HCT116 (cell line): ENCODE data around the gene PARVG.

ENCODE experiments used
- CEBPB ChIP-seq: IDR thresholded peaks from 2 replicates; pipeline ENCODE4 v1.6.1; 2012; ENCODE audit warnings: low read depth
- CTCF ChIP-seq, 3 experiments: fragments of 200-600 bp in 1 of 3; sonication (generic) in 1 of 3; IDR thresholded peaks in 2 of 3; conservative IDR thresholded peaks in 1 of 3; 2 replicates each; pipeline ENCODE4 v1.5.1; 2012 to 2017; ENCODE audit warnings: low read depth in 2 of 3, low read length in 2 of 3, antibody characterized with exemption in 1 of 3, borderline replicate concordance in 1 of 3, control low read depth in 1 of 3, mild to moderate bottlenecking in 1 of 3, mixed read lengths in 1 of 3, mixed run types in 1 of 3, moderate library complexity in 1 of 3; ENCODE audit not compliant: insufficient read depth in 1 of 3
- EZH2 ChIP-seq: fragments of 200-600 bp; sonication (generic); IDR thresholded peaks from 2 replicates; pipeline ENCODE4 v1.6.1; 2017; ENCODE audit warnings: antibody characterized with exemption, mixed run types
- EZH2phosphoT487 ChIP-seq: fragments of 200-600 bp; IDR thresholded peaks from 2 replicates; pipeline ENCODE4 v1.6.1; 2018; ENCODE audit warnings: antibody characterized with exemption, borderline replicate concordance
- MAX ChIP-seq: IDR thresholded peaks from 2 replicates; pipeline ENCODE4 v1.6.1; 2012
- POLR2A ChIP-seq: IDR thresholded peaks from 2 replicates; pipeline ENCODE4 v1.7.0; 2011; ENCODE audit warnings: borderline replicate concordance; ENCODE audit not compliant: insufficient read depth, insufficient read length; ENCODE audit errors: extremely low read depth
- POLR2AphosphoS5 ChIP-seq: IDR thresholded peaks from 2 replicates; pipeline ENCODE4 v1.6.1; 2011; ENCODE audit warnings: mild to moderate bottlenecking, low read depth, low read length, moderate library complexity
- YY1 ChIP-seq: IDR thresholded peaks from 2 replicates; pipeline ENCODE4 v1.6.1; 2011; ENCODE audit warnings: low read length, low read depth, moderate library complexity, mild to moderate bottlenecking; ENCODE audit not compliant: insufficient replicate concordance; ENCODE audit errors: extremely low read depth
- ZNF274 ChIP-seq: fragments of 200-500 bp; sonication (Bioruptor generic); IDR thresholded peaks from 2 replicates; pipeline ENCODE4 v1.6.1; 2014; ENCODE audit warnings: mild to moderate bottlenecking, low read depth, low read length, inconsistent platforms

GRCh38 chr22:44193535-44193891 is 12.8 kb downstream of the PARVG start:
- no peak for TF ChIP-seq YY1
- no peak for TF ChIP-seq POLR2A
- TF ChIP-seq CTCF (IDR thresholded peaks at IDR 0.05 in 2 of 3, conservative IDR thresholded peaks at IDR 0.05 in 1 of 3; ENCODE audit: borderline replicate concordance in 1 of 3, insufficient read depth in 1 of 3, low read depth in 2 of 3, low read length in 2 of 3): no peak
- TF ChIP-seq CEBPB: no peak
- no peak for TF ChIP-seq EZH2
- no peak for TF ChIP-seq ZNF274
- TF ChIP-seq POLR2AphosphoS5: no peak
- no peak for TF ChIP-seq EZH2phosphoT487
- no peak for TF ChIP-seq MAX
